K562 (cell line): Measurements from ENCODE around the gene CRB2. TPM values are rescaled to one million over a fixed set of nuclear protein-coding genes. Genes with fewer than 3 reads are reported as not detected.
A peak's percentile ranks its signal among the peaks of the same experiment; 100 is the strongest.

ENCODE experiments used
- ATAC-seq: fragments of 200-7000 bp; cut with Tn5 transposase; 3 replicates; pipeline ENCODE4 v1.9.1; 2020; ENCODE audit warnings: moderate library complexity
- BruUV-seq: library from RNA; stranded (reverse); fragments of 400-500 nt; replicated peaks from 2 replicates; lab custom pipeline; 2021; lab: Mats Ljungman, UMichigan
- CTCF ChIA-PET: fragments of 300-600 bp; formaldehyde crosslinking; extraction: SDS; loops from one replicate; lab custom pipeline; 2021; ENCODE audit warnings: low intra/inter-chr PET ratio; lab: Yijun Ruan, JAX
- POLR2A ChIA-PET: fragments of 300-600, 350-650 bp; sonication (Branson Sonifier 250); formaldehyde crosslinking; extraction: SDS; loops from one replicate; lab custom pipeline; 2021; ENCODE audit warnings: antibody characterized with exemption, inconsistent platforms; lab: Yijun Ruan, JAX
- DNase-seq, 4 experiments: peaks; one replicate each; pipeline versions ENCODE4 v3.0.0 to v3.0.0-alpha.2; 2011 to 2018; ENCODE audit warnings: low spot score in 3 of 4, mixed read lengths in 3 of 4; ENCODE audit errors: extremely low read depth in 1 of 4
- FAIRE-seq: peaks from 2 replicates; lab custom pipeline; 2011; peaks lifted over from hg19 to GRCh38; lab: Jason Lieb, UNC
- H2AFZ ChIP-seq: 2 replicates; pipeline ENCODE4 v1.6.0; 2011; ENCODE audit warnings: low read depth, low read length, control low read depth, inconsistent platforms
- H3K27ac ChIP-seq: fragments of 200-600 bp; 3 replicates; pipeline ENCODE4 v1.8.0; 2011; ENCODE audit warnings: low read depth, mild to moderate bottlenecking, control low read depth, inconsistent platforms, low read length, moderate library complexity, mixed read lengths; ENCODE audit errors: extremely low read depth
- H3K27me3 ChIP-seq, 2 experiments: fragments of 300-600 bp in 1 of 2; 2 replicates in 1 of 2; 3 replicates in 1 of 2; pipeline versions ENCODE4 v1.6.0 to v1.8.0; 2011; ENCODE audit warnings: inconsistent platforms in 2 of 2, low read length in 2 of 2, mild to moderate bottlenecking in 1 of 2, mixed read lengths in 1 of 2, moderate library complexity in 1 of 2; ENCODE audit not compliant: control insufficient read depth in 2 of 2, insufficient read depth in 2 of 2
- H3K36me3 ChIP-seq: fragments of 300-600 bp; 3 replicates; pipeline ENCODE4 v1.8.0; 2011; ENCODE audit warnings: mild to moderate bottlenecking, low read length, inconsistent platforms; ENCODE audit not compliant: control insufficient read depth, insufficient read depth
- H3K4me1 ChIP-seq, 2 experiments: fragments of 200-600 bp in 1 of 2; replicated peaks in 1 of 2; 2 replicates in 1 of 2; 3 replicates in 1 of 2; pipeline versions ENCODE4 v1.5.1 to v1.8.0; 2011; ENCODE audit warnings: inconsistent platforms in 2 of 2, low read length in 2 of 2, mild to moderate bottlenecking in 1 of 2, mixed read lengths in 1 of 2, moderate library complexity in 1 of 2; ENCODE audit not compliant: control insufficient read depth in 2 of 2, insufficient read depth in 2 of 2
- H3K4me2 ChIP-seq: 2 replicates; pipeline ENCODE4 v1.6.1; 2011; ENCODE audit warnings: low read length, control low read depth, inconsistent platforms, mixed read lengths; ENCODE audit not compliant: insufficient read depth
- H3K4me3 ChIP-seq: fragments of 200-600 bp; sonication (generic), shearing (Covaris generic); 2 replicates; pipeline ENCODE4 v1.5.1; 2016; ENCODE audit warnings: control low read depth, inconsistent platforms
- H3K79me2 ChIP-seq: fragments of 200-600 bp; 3 replicates; pipeline ENCODE4 v1.8.0; 2011; ENCODE audit warnings: low read length, inconsistent platforms; ENCODE audit not compliant: control insufficient read depth, insufficient read depth
- H3K9ac ChIP-seq, 2 experiments: 2 replicates each; pipeline versions ENCODE4 v1.6.0 to v1.6.1; 2011; ENCODE audit warnings: low read depth in 2 of 2, low read length in 2 of 2, control low read depth in 1 of 2, inconsistent platforms in 1 of 2, mild to moderate bottlenecking in 1 of 2, mixed read lengths in 1 of 2; ENCODE audit not compliant: insufficient read depth in 1 of 2
- H3K9me1 ChIP-seq: one replicate; pipeline ENCODE4 v1.6.0; 2011; ENCODE audit warnings: inconsistent platforms, mild to moderate bottlenecking, low read length, moderate library complexity; ENCODE audit not compliant: control insufficient read depth, insufficient read depth
- H3K9me3 ChIP-seq: replicated peaks from 2 replicates; pipeline ENCODE4 v1.5.1; 2011; ENCODE audit warnings: low read depth, low read length, inconsistent platforms; ENCODE audit not compliant: control insufficient read depth, insufficient read depth
- H4K20me1 ChIP-seq: replicated peaks from 2 replicates; pipeline ENCODE4 v1.6.1; 2011; ENCODE audit warnings: low read length, inconsistent platforms, mixed read lengths; ENCODE audit not compliant: control insufficient read depth, insufficient read depth
- ESRRB ChIP-seq: fragments of 250-450 bp; sonication (Bioruptor Pico); IDR thresholded peaks from 2 replicates; pipeline ENCODE4 v1.5.0; 2020; ENCODE audit warnings: mild to moderate bottlenecking, moderate library complexity, borderline replicate concordance
- ETS1 ChIP-seq: conservative IDR thresholded peaks from 2 replicates; pipeline ENCODE4 v1.6.1; 2011; ENCODE audit warnings: low read depth, mild to moderate bottlenecking, low read length; ENCODE audit not compliant: control insufficient read depth
- GTF2E2 ChIP-seq: fragments of 200-800 bp; sonication (Bioruptor generic); IDR thresholded peaks from 2 replicates; pipeline ENCODE4 v1.6.1; 2016; ENCODE audit warnings: missing genetic modification characterization, missing compliant biosample characterization
- LEF1 ChIP-seq: fragments of 450-650 bp; IDR thresholded peaks from 2 replicates; pipeline ENCODE4 v1.6.1; 2016; ENCODE audit warnings: mild to moderate bottlenecking
- POU5F1 ChIP-seq: fragments of 150-350 bp; IDR thresholded peaks from 2 replicates; pipeline ENCODE4 v1.6.1; 2014; ENCODE audit warnings: borderline replicate concordance, low read length, low read depth, mild to moderate bottlenecking; ENCODE audit not compliant: partially characterized antibody
- RFX1 ChIP-seq: fragments of 450-650 bp; IDR thresholded peaks from 2 replicates; pipeline ENCODE4 v1.6.1; 2016; ENCODE audit warnings: mild to moderate bottlenecking, moderate library complexity
- ZBTB34 ChIP-seq: fragments of 250-450 bp; sonication (Bioruptor Pico); IDR thresholded peaks from 2 replicates; pipeline ENCODE4 v1.8.0; 2021; ENCODE audit warnings: mild to moderate bottlenecking, moderate library complexity
- ZFP36 ChIP-seq: fragments of 150-350 bp; IDR thresholded peaks from 2 replicates; pipeline ENCODE4 v1.6.1; 2018; ENCODE audit warnings: low read length, low read depth; ENCODE audit not compliant: partially characterized antibody
- ZNF584 ChIP-seq: fragments of 200-800 bp; sonication (Bioruptor generic); IDR thresholded peaks from 2 replicates; pipeline ENCODE4 v1.6.1; 2016; ENCODE audit warnings: low read depth, mild to moderate bottlenecking, missing genetic modification characterization, missing compliant biosample characterization
- WGBS: fragments of 100-300 bp; shearing (Covaris generic); methylation state at CpG from one replicate; pipeline ENCODE4 v1.1.6; 2016; ENCODE audit warnings: low coverage, mixed read lengths; ENCODE audit not compliant: insufficient coverage; ENCODE audit errors: missing lambda C conversion rate; 5-methylcytosine and 5-hydroxymethylcytosine counted together
- in situ Hi-C: fragments of 300-500 bp; cut with MboI; formaldehyde crosslinking; loops from 4 replicates; pipeline ENCODE4 v1.15.0; 2018; ENCODE audit warnings: inconsistent platforms, mixed read lengths
- intact Hi-C: fragments of 100-400 bp; cut with micrococcal nuclease; formaldehyde crosslinking; loops from 2 replicates; pipeline ENCODE4 v1.14.2; 2022
- polyA plus RNA-seq, 8 experiments: library from polyadenylated mRNA; depleted of rRNA in 4 of 8; stranded (reverse) in 5 of 8; unstranded in 3 of 8; fragments of >200 nt; fragmentation: Nextera tagmentation in 2 of 8; fragmentation: Illumina TruSeq in 1 of 8; extraction: Ambion mirVana in 2 of 8; extraction: Trizol in 1 of 8; gene quantifications; 2 replicates each; pipeline versions ENCODE4 v1.2.1 to v1.2.3, GENCODE V29; 2011 to 2014; ENCODE audit warnings: inconsistent platforms in 1 of 8, missing spikeins in 1 of 8
- total RNA-seq, 7 experiments: library from RNA; depleted of rRNA in 6 of 7; stranded (reverse); fragments of >200 nt in 6 of 7; fragmentation: Illumina TruSeq in 2 of 7; extraction: Trizol in 2 of 7; gene quantifications; 2 replicates each; pipeline versions ENCODE4 v1.2.1 to v1.2.3, GENCODE V29; 2011 to 2021; ENCODE audit warnings: low replicate concordance in 1 of 7

Gene CRB2
- total and polyA plus RNA-seq, 9 of the 15 experiments (the other 6 are each of a cell fraction or from before 2014, with no cell fraction given), result 0.13 to 1.2 (median 0.25) TPM; not detected in 2

GRCh38 chr9:123387686-123388085 lies 31.7 kb downstream of the CRB2 start:
- intact Hi-C loops, result no loop called here
- Histone ChIP-seq H3K4me1 (peaks cover 0 to 33% of the 10 kb centered on the region in 2 experiments; a peak in 2 of 5 replicates), H3K36me3 (no peaks in the 10 kb centered on the region), H3K9me3 (no peaks in the 10 kb centered on the region), H4K20me1 (no peaks in the 10 kb centered on the region; the same call in 1 of the 2 replicates), H3K4me3 (no peak overlapping the region), H3K9me1 (no peaks in the 10 kb centered on the region), H3K27me3 (no peaks in the 10 kb centered on the region), H3K9ac (peak overlapping the region in 1 of 2 experiments; percentile 45; a peak in 1 of 4 replicates), H3K79me2 (no peaks in the 10 kb centered on the region), H2AFZ (no peak overlapping the region), H3K27ac (no peak overlapping the region), H3K4me2 (no peak overlapping the region)
- no TSS peak for BruUV-seq
- TF ChIP-seq ZNF584 (no peak), LEF1 (no peak), ESRRB (CRISPR knock-in tag) (no peak), ZFP36 (no peak), ZBTB34 (CRISPR knock-in tag) (no peak), POU5F1 (no peak), RFX1 (no peak), ETS1 (no peak), GTF2E2 (no peak)
- 51% methylated on average over 9 of the region's 14 CpGs for WGBS
- ChIA-PET POLR2A (interaction anchor here (0.7 to 0.9 kb wide), 2 partner anchors 28 to 66 kb away, joined by 3 read pairs; no protein-coding TSS in a partner anchor), CTCF (no interaction called here)
- no peak for FAIRE-seq
- DNase-seq, result no peak
- in situ Hi-C loops, result loop anchor here (5.0 kb wide), 1 partner anchor 35 kb away; no protein-coding TSS in a partner anchor
- ATAC-seq, result no peak
